Fibroblast of villous mesenchyme (primary cell): ENCODE data around the gene IL20. TPM values are rescaled to one million over a fixed set of nuclear protein-coding genes. Genes with fewer than 3 reads are reported as not detected.

Experiments used
- DNase-seq: peaks from one replicate; pipeline ENCODE4 v3.0.0-alpha.2; 2010; ENCODE audit warnings: low read depth
- H3K4me3 ChIP-seq: 2 replicates; pipeline ENCODE4 v1.5.1; 2011; ENCODE audit warnings: low read depth, mild to moderate bottlenecking, low read length
- total RNA-seq: library from RNA; depleted of rRNA; stranded (reverse); fragments of >200 nt; gene quantifications from 2 replicates; pipeline ENCODE4 v1.2.3, GENCODE V29; 2012
- TF ChIP-seq, protein P1 (sequence below): IDR thresholded peaks from 2 replicates; pipeline ENCODE4 v1.5.1; 2012; ENCODE audit warnings: low read depth, mild to moderate bottlenecking, low read length; ENCODE audit not compliant: insufficient read depth

Gene IL20
- total RNA-seq, 1 donor: 0.86 TPM

DNA sequence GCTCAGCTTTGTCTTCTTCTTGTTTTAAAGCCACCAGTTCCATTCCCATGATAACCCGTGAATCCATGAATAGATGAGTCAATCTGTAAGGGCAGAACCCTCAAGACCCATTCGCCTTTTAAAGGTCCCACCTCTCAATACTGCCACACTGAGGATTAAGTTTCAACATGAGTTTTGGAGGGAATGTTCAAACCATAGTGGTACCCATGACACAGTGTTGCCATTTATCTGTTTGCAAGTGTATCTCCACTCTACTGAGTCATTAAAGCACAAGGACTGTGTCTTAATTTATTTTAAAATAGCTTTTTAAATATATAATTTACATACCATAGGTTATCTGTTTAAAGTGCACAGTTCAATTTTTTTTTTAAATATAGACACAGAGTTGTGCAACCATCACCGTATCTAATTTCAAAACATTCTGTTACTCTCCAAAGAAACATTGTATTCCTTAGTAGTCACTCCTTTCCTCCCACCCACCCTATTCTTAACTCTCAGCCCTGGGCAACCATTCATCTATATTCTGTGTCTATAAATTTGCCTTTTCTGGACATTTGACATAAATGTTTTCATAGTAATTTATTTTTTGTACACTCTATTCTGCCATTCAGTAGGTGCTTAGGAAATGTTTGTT, 27.0 kb downstream of the IL20 start:
- TF ChIP-seq, protein P1, sequence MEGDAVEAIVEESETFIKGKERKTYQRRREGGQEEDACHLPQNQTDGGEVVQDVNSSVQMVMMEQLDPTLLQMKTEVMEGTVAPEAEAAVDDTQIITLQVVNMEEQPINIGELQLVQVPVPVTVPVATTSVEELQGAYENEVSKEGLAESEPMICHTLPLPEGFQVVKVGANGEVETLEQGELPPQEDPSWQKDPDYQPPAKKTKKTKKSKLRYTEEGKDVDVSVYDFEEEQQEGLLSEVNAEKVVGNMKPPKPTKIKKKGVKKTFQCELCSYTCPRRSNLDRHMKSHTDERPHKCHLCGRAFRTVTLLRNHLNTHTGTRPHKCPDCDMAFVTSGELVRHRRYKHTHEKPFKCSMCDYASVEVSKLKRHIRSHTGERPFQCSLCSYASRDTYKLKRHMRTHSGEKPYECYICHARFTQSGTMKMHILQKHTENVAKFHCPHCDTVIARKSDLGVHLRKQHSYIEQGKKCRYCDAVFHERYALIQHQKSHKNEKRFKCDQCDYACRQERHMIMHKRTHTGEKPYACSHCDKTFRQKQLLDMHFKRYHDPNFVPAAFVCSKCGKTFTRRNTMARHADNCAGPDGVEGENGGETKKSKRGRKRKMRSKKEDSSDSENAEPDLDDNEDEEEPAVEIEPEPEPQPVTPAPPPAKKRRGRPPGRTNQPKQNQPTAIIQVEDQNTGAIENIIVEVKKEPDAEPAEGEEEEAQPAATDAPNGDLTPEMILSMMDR: no peak
- H3K4me3 ChIP-seq: no peak overlapping the region
- DNase-seq: peak; percentile 86

GRCh38 chr1:206893380-206893779, 28.0 kb downstream of the IL20 start:
- H3K4me3 ChIP-seq: no peak overlapping the region
- DNase-seq: peak; percentile 40
- TF ChIP-seq, protein P1: no peak

DNA sequence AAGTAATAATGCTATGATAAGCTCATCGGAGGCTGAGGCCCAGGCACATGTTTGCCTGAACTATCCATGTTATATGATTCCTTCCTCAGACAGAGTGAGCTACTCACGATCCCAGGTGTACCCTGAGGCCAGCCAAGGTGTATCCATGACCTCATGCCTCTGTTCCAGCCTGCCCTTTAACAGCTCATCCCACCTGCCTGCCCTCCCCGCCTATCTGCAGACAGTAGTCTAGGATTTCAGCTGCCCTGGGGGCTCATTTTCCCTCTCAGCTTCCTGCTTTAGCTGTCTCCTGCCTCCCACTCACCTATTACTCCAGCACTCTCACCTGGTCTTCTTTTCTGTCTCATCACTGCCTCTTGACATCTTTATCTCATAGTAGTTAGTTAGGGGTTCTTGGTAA, 29.9 kb downstream of the IL20 start:
- TF ChIP-seq, protein P1: no peak
- no peak overlapping the region for H3K4me3 ChIP-seq
- DNase-seq: no peak

DNA sequence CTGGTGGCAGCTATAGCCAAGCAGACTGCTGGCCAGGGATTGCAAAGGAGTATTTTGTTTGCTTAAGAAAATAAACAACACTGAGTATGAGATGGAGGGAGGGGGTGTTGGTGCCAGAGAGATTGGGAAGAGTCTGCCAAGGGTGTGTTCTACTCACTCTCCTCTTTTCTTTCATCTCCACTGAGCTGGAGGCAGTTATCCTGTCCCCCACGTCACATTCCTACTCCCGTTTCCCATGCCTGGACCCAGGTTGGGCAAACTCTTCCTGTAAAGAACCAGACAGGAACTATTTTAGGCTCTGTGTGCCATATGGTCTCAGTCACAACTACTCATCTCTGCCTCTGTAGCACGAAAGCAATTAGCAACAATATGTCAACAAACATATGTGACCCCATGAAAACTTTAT, 30.4 kb downstream of the IL20 start:
- peak; percentile 97 for DNase-seq
- H3K4me3 ChIP-seq: no peak overlapping the region
- TF ChIP-seq, protein P1: no peak

DNA sequence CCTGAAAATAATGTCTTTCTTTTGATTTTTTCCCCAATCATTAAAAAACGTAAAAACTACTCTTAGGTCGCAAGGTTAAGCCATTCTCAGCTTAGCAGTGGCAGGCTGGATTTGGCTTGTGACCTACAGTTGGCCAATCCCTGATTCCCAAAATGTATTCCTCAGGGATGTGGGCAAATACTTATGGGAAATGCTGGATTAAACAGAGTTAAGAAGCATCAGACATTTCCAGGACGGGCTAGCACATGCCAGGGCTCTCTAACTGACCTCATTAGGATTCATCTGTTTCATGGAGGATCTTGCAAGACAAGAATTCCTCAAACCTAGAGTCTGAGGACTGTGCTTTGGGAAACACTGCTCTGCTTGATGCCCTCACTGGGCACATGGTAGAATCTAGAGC, 30.8 kb downstream of the IL20 start:
- H3K4me3 ChIP-seq: no peak overlapping the region
- TF ChIP-seq, protein P1: no peak
- peak; percentile 95 for DNase-seq

DNA sequence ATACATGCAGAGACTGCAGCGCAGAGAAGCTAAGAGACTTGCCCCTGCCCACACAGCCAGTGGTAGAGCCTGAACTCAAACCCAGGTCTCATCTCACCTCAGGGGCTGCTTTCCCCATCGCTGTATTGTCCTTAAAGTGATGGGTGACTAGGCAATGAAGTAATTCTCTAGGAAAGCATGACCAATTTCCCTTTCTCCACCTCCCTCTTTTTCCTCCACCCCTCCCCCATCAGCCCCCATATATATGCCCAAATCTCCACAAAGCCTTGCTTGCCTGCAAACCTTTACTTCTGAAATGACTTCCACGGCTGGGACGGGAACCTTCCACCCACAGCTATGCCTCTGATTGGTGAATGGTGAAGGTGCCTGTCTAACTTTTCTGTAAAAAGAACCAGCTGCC, 31.8 kb downstream of the IL20 start, which contains the start of gene IL24:
Gene IL24 (plus strand): TSS at position 269 of the 400 bp plus-strand sequence. CDS start 390 bp downstream, outside the sequence.
- no peak within 1 kb of the TSS for H3K4me3 ChIP-seq
- DNase-seq: no peak
- TF ChIP-seq, protein P1: no peak
